Measurements from ENCODE around the gene GCNT4.
A peak's percentile ranks its signal among the peaks of the same experiment; 100 is the strongest.

Gene GCNT4

GRCh38 chr5:75057561-75057960, 5.2 kb upstream of the GCNT4 start:
- no peak for TF ChIP-seq CTCF (IDR thresholded peaks at IDR 0.05; ENCODE audit: poor library complexity, severe bottlenecking)
- no peaks in the 10 kb centered on the region for H3K4me1 ChIP-seq (ENCODE audit: insufficient read depth, poor library complexity, severe bottlenecking)
- H3K9me3 ChIP-seq (ENCODE audit: severe bottlenecking), result no peaks in the 10 kb centered on the region
- H3K36me3 ChIP-seq (ENCODE audit: low read depth), result no peaks in the 10 kb centered on the region
- H3K27me3 ChIP-seq (ENCODE audit: insufficient read depth, poor library complexity, severe bottlenecking), result no peaks in the 10 kb centered on the region
- no peak overlapping the region for H3K27ac ChIP-seq (ENCODE audit: poor library complexity, severe bottlenecking)
- no peak for ATAC-seq (ENCODE audit: low read depth)
- H3K4me3 ChIP-seq (ENCODE audit: severe bottlenecking), result no peak overlapping the region
- no peak for DNase-seq (ENCODE audit: low spot score)

- Histone ChIP-seq H3K9me3 (ENCODE audit: severe bottlenecking) (no peaks in the 10 kb centered on the region), H3K4me1 (ENCODE audit: insufficient read depth, poor library complexity, severe bottlenecking) (peaks cover 4% of the 10 kb centered on the region), H3K27me3 (ENCODE audit: insufficient read depth, poor library complexity, severe bottlenecking) (no peaks in the 10 kb centered on the region), H3K27ac (ENCODE audit: poor library complexity, severe bottlenecking) (no peak overlapping the region), H3K36me3 (ENCODE audit: low read depth) (no peaks in the 10 kb centered on the region), H3K4me3 (ENCODE audit: severe bottlenecking) (no peak overlapping the region)
- 0 out of 3 replicates have a peak, but pooled peaks have one; percentile 1 for ATAC-seq (ENCODE audit: low read depth)
- TF ChIP-seq CTCF (IDR thresholded peaks at IDR 0.05; ENCODE audit: poor library complexity, severe bottlenecking), result no peak
- no peak for DNase-seq (ENCODE audit: low spot score)
These were observed 3.4 kb upstream of the GCNT4 start for GRCh38 chr5:75055727-75056144.

- Histone ChIP-seq H3K27me3 (ENCODE audit: insufficient read depth, poor library complexity, severe bottlenecking) (no peaks in the 10 kb centered on the region), H3K4me1 (ENCODE audit: insufficient read depth, poor library complexity, severe bottlenecking) (peaks cover 4% of the 10 kb centered on the region), H3K27ac (ENCODE audit: poor library complexity, severe bottlenecking) (peak overlapping the region; percentile 58), H3K4me3 (ENCODE audit: severe bottlenecking) (peak overlapping the region; percentile 76), H3K9me3 (ENCODE audit: severe bottlenecking) (no peaks in the 10 kb centered on the region), H3K36me3 (ENCODE audit: low read depth) (no peaks in the 10 kb centered on the region)
- DNase-seq (ENCODE audit: low spot score), result no peak
- TF ChIP-seq CTCF (IDR thresholded peaks at IDR 0.05; ENCODE audit: poor library complexity, severe bottlenecking), result no peak
- no peak for ATAC-seq (ENCODE audit: low read depth)
These were observed 2.0 kb upstream of the GCNT4 start for GRCh38 chr5:75054134-75054930.

GRCh38 chr5:75053304-75054133, 1.2 kb upstream of the GCNT4 start:
- Histone ChIP-seq H3K36me3 (ENCODE audit: low read depth) (no peaks in the 10 kb centered on the region), H3K27ac (ENCODE audit: poor library complexity, severe bottlenecking) (peak overlapping the region; percentile 58), H3K4me3 (ENCODE audit: severe bottlenecking) (peak overlapping the region; percentile 76), H3K4me1 (ENCODE audit: insufficient read depth, poor library complexity, severe bottlenecking) (peaks cover 4% of the 10 kb centered on the region), H3K27me3 (ENCODE audit: insufficient read depth, poor library complexity, severe bottlenecking) (no peaks in the 10 kb centered on the region), H3K9me3 (ENCODE audit: severe bottlenecking) (no peaks in the 10 kb centered on the region)
- peak; percentile 79 for DNase-seq (ENCODE audit: low spot score)
- peak; percentile 76 for ATAC-seq (ENCODE audit: low read depth)
- peak; percentile 71 for TF ChIP-seq CTCF (IDR thresholded peaks at IDR 0.05; ENCODE audit: poor library complexity, severe bottlenecking)
